HG03565 (cell line): ENCODE data around the gene FAM200A.
"Not testable (repeated sequence)": the region's sequence is repeated elsewhere in the genome, so short reads cannot be mapped to it uniquely, and the experiment has no call there.

ENCODE experiments used
- ATAC-seq: cut with Tn5 transposase; IDR thresholded peaks from one replicate; pipeline ENCODE4 v1.9.1; 2021; ENCODE audit warnings: mild to moderate bottlenecking, moderate library complexity; ENCODE audit not compliant: unreplicated experiment

The FAM200A gene

DNA sequence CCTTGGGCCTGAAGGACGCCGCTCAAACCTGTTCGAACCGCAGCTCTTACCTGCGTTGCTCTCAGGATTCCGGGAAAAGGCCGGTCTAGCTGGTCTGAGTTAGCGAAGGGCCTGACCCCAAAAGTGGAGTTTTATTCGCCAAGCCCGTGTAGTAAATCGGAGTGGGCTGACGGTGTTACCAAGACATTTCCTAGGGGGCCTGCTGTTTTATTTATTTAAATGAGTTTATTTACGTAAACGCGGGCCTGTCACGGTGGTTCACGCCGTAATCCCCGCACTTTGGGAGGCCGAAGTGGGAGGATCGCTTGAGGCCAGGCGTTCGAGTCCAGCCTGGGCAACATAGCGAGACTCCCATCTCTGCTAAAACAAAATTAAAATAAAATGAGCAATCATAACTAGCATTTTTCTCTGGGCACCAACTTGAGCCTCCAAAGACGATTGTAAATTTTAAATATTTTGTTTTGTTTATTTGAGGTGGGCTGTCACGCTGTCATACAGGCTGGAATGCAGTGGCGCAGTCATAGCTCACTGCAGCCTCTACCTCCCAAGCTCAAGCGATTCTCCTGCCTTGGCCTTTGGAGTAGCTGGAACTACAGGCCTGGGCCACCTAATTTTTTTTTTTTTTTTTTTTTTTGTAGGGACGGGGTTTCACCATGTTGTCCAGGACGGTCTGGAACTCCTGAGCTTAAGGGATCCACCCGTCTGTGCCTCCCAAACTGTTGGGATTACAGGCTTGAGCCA lies 7.4 kb upstream of the FAM200A start:
- ATAC-seq = no peak

DNA sequence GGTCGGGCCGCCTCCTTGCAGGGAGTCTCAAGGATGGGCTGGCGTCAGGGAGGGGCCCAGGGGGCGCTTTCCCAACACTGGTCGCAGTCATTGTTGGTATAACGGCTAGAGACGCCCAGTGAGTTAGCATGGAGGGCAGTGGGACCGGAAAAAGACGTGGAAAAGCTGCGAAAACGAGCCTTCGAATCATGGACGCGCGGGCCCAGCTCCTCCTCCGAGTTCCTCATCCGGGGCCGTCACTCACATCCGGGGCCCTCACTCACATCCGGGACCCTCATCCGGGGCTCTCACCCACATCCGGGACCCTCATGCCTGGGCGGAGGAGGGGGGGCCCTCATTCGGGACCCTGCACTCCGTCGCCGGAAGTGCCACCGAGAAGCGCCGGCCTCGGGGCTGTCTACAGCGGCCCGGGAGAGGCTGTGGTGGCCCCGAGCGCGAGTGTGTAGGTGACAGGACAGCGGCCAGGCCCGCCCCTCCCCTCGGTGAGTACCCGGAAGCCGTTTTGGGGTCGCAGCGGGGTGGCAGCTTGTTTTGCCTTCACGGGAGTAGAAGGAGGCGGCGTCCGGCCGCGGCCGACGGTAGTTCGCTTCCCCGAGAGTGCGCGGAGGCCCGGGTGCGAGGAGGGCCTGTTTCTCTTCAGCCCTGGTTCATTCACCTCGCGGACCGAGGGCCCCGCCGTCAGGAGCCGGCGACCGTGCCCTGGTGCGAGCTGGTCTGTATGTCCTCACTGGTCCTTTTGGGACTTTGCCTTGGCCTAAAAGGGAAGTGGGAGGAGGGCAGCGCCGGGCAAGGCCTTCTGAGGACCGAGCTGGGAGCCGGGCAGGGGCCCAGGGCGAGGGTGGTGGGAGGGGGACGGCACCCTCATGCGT lies 6.6 kb upstream of the FAM200A start, which contains the start of gene ZNF655:
Gene ZNF655 (plus strand): TSS at position 337 of the 869 bp plus-strand sequence. CDS start 1,918 bp downstream, outside the sequence.
- peak; percentile 61 for ATAC-seq

DNA sequence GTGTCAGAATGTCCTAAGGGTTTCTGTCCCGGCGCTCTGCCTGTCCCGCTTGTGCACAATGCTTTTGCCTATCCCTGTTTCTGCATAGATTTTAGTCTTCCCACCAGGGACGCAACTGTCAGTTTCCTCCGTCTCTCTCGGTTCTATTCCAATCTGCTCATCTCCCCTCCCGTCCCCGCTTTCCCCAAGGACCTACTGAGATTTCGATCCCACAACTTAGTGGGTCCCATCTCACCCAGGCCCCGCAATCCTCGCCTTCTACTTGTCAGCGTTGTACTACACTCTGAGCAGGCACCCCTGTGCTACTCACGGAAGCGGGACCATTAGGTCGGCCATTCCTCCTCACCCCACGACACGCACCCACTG lies 6.0 kb upstream of the FAM200A start:
- ATAC-seq = peak; percentile 34

DNA sequence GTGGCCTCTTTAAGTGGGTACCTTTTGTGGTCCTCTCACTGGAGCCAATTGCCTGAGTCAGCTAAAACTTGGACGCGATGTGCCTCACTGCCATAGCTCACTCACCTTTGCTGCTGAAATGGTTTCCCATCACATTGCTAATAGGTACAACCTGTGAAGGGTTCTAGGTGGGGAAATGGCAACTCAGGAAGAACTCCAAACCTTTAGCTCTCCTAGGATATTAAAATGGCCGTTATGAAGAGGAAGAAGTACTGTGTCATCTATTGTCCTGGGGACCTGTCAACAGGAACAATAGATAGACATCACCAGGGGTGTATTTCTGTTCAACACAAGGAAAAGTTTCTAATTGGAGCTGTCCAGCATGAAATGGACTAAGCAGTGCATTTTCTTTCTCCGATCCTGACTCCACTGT lies 5.3 kb upstream of the FAM200A start:
- ATAC-seq = no peak

DNA sequence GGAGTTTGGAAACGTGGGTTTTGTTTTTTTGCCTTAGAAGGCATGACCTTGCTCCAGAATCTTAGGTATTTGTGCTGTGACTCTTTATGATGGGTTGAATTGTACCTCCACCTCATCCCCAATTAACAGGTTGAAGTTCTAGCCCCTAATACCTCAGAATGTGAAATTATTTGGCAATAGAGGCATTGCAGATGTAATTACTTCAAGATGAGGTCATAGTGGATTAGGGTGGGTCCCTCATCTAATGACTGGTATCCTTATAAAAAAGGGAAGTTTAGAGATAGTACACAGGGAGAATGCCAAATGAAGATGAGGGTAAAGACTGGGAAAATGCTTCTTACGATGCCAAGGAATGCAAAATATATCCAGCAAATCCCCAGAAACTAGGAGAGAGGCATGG lies 3.0 kb upstream of the FAM200A start:
- ATAC-seq = no peak

DNA sequence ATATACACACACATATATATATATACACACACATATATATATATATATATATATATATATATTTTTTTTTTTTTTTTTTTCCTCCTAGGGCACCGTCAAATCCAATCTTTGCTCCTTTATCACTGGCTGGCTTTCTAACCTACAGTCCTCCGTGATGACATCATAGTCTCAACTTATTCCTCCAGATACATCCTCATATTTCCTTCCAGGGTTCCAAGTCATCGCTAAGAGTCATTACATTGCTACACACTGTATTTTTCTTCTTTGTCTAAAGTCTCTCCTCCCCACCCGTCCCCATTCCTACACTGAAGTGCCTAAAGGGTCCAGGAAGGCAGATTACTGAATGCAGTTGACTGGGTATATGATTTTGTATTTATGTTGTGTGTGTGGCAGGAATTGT lies 1.1 kb upstream of the FAM200A start:
- no peak for ATAC-seq

DNA sequence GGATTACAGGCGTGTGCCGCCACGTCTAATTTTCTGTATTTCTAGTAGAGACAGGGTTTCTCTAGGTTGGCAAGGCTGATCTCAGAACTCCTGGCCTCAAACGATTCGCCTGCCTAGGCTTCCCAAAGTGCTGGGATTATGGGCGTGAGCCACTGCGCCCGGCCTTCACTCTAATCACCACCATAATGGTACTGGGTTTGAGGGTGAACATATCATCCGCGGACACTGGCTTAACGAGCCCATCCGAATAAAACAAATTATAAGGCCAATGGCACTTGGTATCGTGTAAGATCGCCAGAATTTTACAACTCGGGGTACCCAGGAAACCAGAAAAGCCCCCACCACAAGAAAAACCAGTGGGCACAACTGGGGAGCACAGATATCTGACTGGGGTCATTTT lies 580 bp downstream of the FAM200A start:
- ATAC-seq = no peak

DNA sequence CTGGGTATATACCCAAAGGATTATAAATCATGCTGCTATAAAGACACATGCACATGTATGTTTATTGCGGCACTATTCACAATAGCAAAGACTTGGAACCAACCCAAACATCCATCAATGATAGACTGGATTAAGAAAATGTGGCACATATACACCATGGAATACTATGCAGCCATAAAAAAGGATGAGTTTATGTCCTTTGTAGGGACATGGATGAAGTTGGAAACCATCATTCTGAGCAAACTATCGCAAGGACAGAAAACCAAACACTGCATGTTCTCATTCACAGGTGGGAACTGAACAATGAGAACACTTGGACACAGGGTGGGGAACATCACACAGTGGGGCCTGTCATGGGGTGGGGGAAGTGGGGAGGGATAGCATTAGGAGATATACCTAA lies 2.4 kb downstream of the FAM200A start:
- not testable (repeated sequence) for ATAC-seq

DNA sequence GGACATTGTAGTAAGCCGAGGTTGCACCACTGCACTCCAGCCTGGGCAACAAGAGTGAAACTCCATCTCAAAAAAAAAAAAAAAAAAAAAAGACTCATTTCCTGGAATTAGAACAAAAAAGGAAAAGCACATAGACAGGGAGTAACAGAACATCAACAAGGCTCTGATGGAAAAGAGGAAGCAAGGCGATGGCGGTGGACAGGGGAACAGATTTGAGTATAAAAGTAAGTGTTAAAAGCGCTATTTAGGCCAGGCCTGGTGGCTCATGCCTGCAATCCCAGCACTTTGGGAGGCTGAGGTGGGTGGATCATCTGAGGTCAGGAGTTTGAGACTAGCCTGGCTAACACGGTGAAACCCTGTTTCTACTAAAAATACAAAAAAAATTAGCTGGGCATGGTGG lies 6.6 kb downstream of the FAM200A start:
- not testable (repeated sequence) for ATAC-seq

DNA sequence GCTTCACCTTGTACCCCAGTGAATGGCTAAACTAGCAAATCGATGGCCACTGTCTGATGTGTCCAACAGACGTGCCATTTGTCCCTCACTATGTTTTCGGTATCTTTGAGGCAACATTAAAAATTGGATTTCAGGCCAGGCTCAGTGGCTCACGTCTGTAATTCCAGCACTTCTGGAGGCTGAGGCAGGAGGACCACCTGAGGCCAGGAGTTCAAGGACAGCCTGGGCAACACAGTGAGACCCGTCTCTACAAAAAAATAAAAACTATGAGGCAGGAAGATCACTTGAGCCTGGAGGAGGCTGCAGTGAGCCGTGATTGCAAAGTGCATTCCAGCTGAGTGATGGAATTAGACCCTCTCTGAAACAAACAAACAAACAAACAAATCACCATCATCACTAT lies 8.0 kb downstream of the FAM200A start:
- no peak for ATAC-seq

DNA sequence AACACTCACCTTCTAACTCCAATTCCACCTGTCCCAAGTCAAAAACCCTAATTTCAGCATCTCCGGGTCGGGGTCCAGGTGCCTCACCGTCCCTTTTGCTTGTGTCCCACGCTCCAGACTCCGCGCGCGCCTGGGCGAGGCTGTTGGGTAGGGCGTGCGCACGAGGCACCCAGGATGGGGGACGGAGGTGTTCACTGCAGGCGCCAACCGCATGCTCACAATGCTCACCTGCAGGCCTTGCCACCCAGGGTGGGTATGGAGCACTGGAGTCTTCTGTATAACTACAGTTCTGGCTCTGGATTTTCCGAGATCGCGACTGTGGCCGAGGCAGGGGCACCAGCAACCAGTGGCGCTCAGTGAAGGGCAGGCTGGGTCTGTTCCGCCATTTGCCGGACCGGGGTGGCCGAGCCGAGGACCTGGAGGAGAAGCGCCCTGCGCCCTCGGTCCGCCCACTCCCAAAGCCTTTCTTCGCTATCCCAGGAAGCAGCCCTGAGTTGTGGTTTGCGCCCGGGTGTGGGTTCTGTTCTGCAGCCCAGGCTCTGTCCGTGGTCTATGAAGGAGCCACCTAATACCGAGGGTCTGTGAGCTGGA lies 8.7 kb downstream of the FAM200A start:
- no peak for ATAC-seq

DNA sequence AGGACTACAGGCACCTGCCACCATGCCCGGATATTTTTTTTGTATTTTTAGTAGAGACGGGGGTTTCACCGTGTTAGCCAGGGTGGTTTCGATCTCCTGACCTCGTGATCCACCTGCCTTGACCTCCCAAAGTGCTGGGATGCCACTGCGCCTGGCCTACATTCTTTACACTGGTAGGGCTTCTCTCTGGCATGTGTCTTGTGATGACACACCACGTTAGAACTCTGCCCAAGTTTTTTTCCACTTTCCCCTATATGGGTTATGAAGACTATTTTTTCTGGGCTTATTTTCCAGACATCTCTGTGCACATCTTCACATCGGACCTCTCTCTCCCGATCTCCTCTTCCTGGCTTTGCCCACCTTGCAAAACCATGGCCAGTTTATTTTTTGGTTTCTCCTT lies 10.7 kb downstream of the FAM200A start:
- ATAC-seq = no peak

DNA sequence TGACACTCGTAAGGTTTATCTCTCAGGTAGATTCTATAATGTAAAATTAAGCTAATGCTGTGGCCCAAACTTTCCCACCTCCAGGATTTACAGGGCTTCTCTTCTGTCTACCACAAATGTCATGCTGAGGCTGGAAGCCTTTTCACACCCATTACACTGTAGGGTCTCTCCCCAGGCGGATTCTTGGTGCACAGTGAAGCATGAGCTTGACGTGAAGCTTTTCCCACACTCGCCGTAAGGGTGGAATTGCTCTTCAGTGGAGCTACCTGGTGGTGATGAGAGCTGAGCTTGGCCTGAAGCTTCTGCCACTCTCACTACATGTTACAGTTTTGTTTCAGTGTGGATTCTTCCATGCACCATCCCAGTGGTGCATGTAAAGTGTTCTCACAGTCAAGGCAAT lies 11.4 kb downstream of the FAM200A start:
- ATAC-seq = no peak

DNA sequence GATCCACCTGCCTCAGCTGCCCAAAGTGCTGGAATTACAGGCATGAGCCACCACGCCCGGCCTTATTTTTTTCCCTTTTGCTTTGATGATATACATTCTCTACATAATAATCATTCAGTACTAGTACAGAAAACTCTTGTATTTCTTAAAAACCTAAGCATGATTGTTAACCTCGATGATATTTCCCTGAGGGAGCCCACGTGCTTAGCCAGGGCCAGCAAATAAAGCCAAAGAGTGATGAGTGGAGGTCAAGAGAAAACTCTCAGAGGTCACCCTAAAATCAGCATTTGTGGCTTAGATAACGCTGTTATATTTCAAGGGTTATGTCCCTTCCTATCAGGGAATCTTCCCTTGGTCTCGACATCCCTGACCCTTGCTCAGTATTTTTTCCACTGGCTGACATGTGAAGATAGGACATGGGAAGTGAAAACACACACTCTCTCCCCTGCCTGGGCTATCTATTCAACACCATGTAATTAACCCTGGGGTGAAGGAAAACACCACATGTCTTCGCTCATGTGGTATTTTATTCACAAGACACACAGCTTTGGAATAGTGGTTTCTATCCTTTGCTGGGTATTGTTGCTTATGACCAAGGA lies 12.6 kb downstream of the FAM200A start:
- no peak for ATAC-seq

DNA sequence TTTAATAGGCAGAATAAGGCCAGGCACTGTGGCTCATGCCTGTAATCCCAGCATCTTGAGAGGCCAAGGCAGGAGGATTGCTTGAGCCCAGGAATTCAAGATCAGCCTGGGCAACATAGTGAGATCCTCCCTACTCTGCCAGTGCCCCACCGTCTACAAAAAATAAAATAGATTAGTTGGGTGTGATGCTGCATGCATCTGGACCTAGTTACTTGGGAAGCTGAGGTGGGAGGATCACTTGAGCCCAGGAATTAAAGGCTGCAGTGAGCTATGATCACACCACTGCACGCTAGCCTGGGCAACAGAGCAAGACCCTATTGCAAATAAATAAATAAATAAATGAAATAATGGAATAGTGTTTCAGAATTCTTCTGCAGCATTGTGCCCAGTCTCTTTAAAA lies 16.2 kb downstream of the FAM200A start:
- no peak for ATAC-seq

DNA sequence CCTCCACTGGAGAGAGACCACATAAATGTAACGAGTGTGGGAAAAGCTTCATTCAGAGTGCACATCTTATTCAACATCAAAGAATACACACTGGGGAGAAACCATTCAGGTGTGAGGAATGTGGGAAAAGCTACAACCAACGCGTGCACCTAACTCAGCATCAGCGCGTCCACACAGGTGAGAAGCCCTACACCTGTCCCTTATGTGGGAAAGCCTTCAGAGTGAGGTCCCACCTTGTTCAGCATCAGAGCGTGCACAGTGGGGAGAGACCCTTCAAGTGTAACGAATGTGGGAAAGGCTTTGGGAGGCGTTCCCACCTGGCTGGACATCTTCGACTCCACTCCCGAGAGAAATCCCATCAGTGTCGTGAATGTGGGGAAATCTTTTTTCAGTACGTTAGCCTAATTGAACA lies 20.6 kb downstream of the FAM200A start:
- no peak for ATAC-seq

DNA sequence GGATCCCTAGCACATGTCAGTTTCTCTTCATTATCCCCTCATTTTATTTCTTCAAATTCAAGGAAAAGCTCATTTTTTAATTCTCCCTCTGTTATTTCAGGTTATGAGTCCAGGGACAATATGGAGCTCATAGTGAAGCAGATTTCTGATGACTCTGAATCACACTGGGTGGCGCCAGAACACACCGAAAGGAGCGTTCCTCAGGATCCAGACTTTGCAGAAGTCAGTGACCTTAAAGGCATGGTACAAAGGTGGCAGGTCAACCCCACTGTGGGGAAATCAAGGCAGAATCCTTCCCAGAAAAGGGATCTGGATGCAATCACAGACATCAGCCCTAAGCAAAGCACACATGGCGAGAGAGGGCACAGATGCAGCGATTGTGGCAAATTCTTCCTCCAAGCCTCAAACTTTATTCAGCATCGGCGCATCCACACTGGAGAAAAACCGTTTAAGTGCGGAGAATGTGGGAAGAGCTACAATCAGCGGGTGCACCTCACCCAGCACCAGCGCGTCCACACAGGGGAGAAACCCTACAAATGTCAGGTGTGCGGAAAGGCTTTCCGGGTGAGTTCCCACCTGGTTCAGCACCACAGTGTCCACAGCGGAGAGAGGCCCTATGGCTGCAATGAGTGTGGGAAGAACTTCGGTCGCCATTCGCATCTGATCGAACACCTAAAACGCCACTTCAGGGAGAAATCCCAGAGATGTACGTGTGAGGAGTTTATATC lies 26.0 kb downstream of the FAM200A start:
- no peak for ATAC-seq

DNA sequence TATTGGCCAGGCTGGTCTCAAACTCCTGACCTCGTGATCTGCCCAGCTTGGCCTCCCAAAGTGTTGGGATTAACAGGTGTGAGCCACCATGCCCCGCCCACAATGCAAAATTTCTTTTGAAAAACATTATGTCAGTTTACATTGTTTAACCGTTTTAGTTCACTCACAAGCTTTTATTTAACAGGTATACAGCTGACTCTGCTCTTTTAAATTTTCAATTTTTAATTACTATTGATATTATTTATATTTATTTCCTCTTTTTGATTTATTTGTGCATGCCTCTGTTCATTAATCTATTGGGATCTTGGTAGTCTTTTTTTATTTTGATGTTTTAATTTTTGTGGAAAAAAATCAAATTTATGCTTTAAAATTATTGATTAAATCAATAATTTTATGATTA lies 30.5 kb downstream of the FAM200A start:
- ATAC-seq = no peak

DNA sequence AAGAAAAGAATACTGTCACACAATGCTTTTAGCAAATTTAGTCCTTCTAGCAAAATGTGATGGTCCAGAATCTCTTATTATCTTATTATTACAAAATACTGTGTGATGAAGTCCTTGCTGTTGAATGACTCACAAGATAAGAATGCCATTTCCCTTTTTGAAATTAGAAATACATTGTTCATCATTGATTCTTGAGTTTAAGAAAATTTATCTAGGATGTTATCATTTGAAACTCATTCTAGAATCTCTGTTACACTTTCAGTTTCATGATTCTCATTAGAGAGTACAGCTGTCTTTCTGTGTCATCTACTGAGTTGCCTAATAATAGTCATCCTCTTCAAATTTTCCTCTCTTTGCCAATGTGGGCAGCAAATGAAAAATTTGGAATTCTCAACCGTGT lies 37.9 kb downstream of the FAM200A start:
- no peak for ATAC-seq

DNA sequence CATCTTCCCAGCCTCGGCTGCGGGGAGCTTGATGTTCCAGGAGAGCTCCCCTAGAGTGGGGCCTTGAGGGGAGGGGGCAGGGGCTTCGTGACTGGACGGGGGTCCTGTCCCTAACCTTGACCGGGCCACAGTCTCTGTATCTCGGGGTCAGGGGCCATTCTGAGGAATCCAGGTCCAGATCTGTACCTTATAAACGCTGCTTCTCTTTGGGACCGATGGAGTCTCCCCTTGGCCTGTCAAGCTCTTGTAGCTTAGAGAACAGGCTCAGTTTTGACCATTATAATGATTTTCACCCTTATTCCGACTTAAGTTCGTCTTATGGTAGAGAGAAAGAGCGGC lies 46.6 kb downstream of the FAM200A start:
- ATAC-seq = no peak
